GM12878 (cell line): ENCODE measurements around the gene CIPC. TPM values are rescaled to one million over a fixed set of nuclear protein-coding genes. Genes with fewer than 3 reads are reported as not detected.

ENCODE experiments used
- ATAC-seq: fragments of 200-7000 bp; cut with Tn5 transposase; 3 replicates; pipeline ENCODE4 v1.9.1; 2020; ENCODE audit warnings: mild to moderate bottlenecking, moderate library complexity
- BruUV-seq: library from RNA; stranded (reverse); fragments of 400-500 nt; replicated peaks from 2 replicates; lab custom pipeline; 2021; lab: Mats Ljungman, UMichigan
- CTCF ChIA-PET: fragments of 300-600 bp; sonication (Branson Sonifier 250); formaldehyde crosslinking; extraction: SDS; loops from one replicate; lab custom pipeline; 2021; ENCODE audit warnings: inconsistent platforms; lab: Yijun Ruan, JAX
- POLR2A ChIA-PET: fragments of 350-600 bp; formaldehyde crosslinking; extraction: SDS; loops from one replicate; lab custom pipeline; 2021; ENCODE audit warnings: inconsistent platforms; lab: Charles Lee
- RAD21 ChIA-PET: fragments of 300-600 bp; sonication (Branson Sonifier 250); formaldehyde crosslinking; loops from one replicate; lab custom pipeline; 2023; ENCODE audit warnings: antibody characterized with exemption; ENCODE audit not compliant: unreplicated experiment; lab: Charles Lee
- SMC1A ChIA-PET: fragments of 300-600 bp; sonication (Branson Sonifier 250); formaldehyde crosslinking; loops from one replicate; lab custom pipeline; 2023; ENCODE audit not compliant: unreplicated experiment, uncharacterized antibody; lab: Charles Lee
- DNase-seq: peaks from one replicate; pipeline ENCODE4 v3.0.0-alpha.2; 2011; ENCODE audit warnings: low read depth, low spot score
- FAIRE-seq: peaks from 3 replicates; lab custom pipeline; 2011; peaks lifted over from hg19 to GRCh38; lab: Jason Lieb, UNC
- H2AFZ ChIP-seq: 2 replicates; pipeline ENCODE4 v1.6.0; 2011; ENCODE audit warnings: low read depth, low read length, control low read depth; ENCODE audit not compliant: control insufficient read depth
- H3K27ac ChIP-seq: 2 replicates; pipeline ENCODE4 v1.5.1; 2011; ENCODE audit warnings: control low read depth; ENCODE audit not compliant: control insufficient read depth, insufficient read depth
- H3K27me3 ChIP-seq, 2 experiments: replicated peaks in 1 of 2; 2 replicates each; pipeline versions ENCODE4 v1.6.0 to v1.6.1; 2011; ENCODE audit warnings: low read length in 1 of 2; ENCODE audit not compliant: control insufficient read depth in 2 of 2, insufficient read depth in 2 of 2
- H3K36me3 ChIP-seq, 2 experiments: 2 replicates each; pipeline ENCODE4 v1.5.1; 2011; ENCODE audit warnings: low read length in 1 of 2; ENCODE audit not compliant: control insufficient read depth in 2 of 2, insufficient read depth in 2 of 2
- H3K4me1 ChIP-seq: 2 replicates; pipeline ENCODE4 v1.6.1; 2011; ENCODE audit warnings: mild to moderate bottlenecking, low read length, moderate library complexity, mixed read lengths; ENCODE audit not compliant: control insufficient read depth, insufficient read depth
- H3K4me2 ChIP-seq: 2 replicates; pipeline ENCODE4 v1.6.0; 2011; ENCODE audit warnings: control low read depth; ENCODE audit not compliant: control insufficient read depth, insufficient read depth
- H3K4me3 ChIP-seq: fragments of 200-600 bp; sonication (generic); 2 replicates; pipeline ENCODE4 v1.5.1; 2016
- H3K79me2 ChIP-seq: 2 replicates; pipeline ENCODE4 v1.6.0; 2011; ENCODE audit warnings: low read length; ENCODE audit not compliant: control insufficient read depth, insufficient read depth
- H3K9ac ChIP-seq: 2 replicates; pipeline ENCODE4 v1.8.0; 2011; ENCODE audit warnings: low read length, control low read depth, mixed read lengths; ENCODE audit not compliant: control insufficient read depth, insufficient read depth
- H3K9me3 ChIP-seq: replicated peaks from 3 replicates; pipeline ENCODE4 v1.5.1; 2011; ENCODE audit warnings: mild to moderate bottlenecking, low read length; ENCODE audit not compliant: control insufficient read depth, insufficient read depth
- H4K20me1 ChIP-seq: 2 replicates; pipeline ENCODE4 v1.6.0; 2011; ENCODE audit not compliant: control insufficient read depth, insufficient read depth
- CBX3 ChIP-seq: fragments of 200-600 bp; sonication (generic); IDR thresholded peaks from 2 replicates; pipeline ENCODE4 v1.6.1; 2016; ENCODE audit warnings: low read depth, borderline replicate concordance
- IKZF2 ChIP-seq, 2 experiments: fragments of 450-650 bp; IDR thresholded peaks; 2 replicates each; pipeline ENCODE4 v1.6.1; 2017; ENCODE audit warnings: mild to moderate bottlenecking in 2 of 2, moderate library complexity in 2 of 2
- PAX5 ChIP-seq: IDR thresholded peaks from 2 replicates; pipeline ENCODE4 v1.6.1; 2011; ENCODE audit warnings: low read depth, low read length, borderline replicate concordance
- POLR2AphosphoS5 ChIP-seq: IDR thresholded peaks from 2 replicates; pipeline ENCODE4 v1.6.1; 2011; ENCODE audit warnings: mild to moderate bottlenecking, low read length, inconsistent platforms
- SMARCA5 ChIP-seq: fragments of 450-650 bp; IDR thresholded peaks from 2 replicates; pipeline ENCODE4 v1.6.1; 2017; ENCODE audit warnings: mild to moderate bottlenecking
- SPI1 ChIP-seq: IDR thresholded peaks from 2 replicates; pipeline ENCODE4 v1.6.1; 2011; ENCODE audit warnings: low read depth, mild to moderate bottlenecking, low read length, moderate library complexity, borderline replicate concordance; ENCODE audit not compliant: insufficient read depth
- ZNF274 ChIP-seq: IDR thresholded peaks from one replicate; pipeline ENCODE4 v1.8.0; 2011; ENCODE audit not compliant: insufficient read length, insufficient read depth
- WGBS: methylation state at CpG from one replicate; pipeline ENCODE4 v1.1.6; 2016; ENCODE audit warnings: low lambda C conversion rate; ENCODE audit not compliant: insufficient replicate concordance, insufficient coverage; ENCODE audit errors: missing lambda C conversion rate; 5-methylcytosine and 5-hydroxymethylcytosine counted together
- in situ Hi-C: fragments of 300-500 bp; cut with MboI; formaldehyde crosslinking; loops from 9 replicates; pipeline ENCODE4 v1.14.3; 2018; ENCODE audit warnings: mixed read lengths
- intact Hi-C: fragments of 100-400 bp; cut with micrococcal nuclease; formaldehyde crosslinking; loops from one replicate; pipeline ENCODE4 v1.14.2; 2022; ENCODE audit not compliant: unreplicated experiment
- polyA plus RNA-seq, 11 experiments: library from polyadenylated mRNA; depleted of rRNA in 4 of 11; unstranded in 6 of 11; stranded (reverse) in 5 of 11; fragments of >200 nt; fragmentation: Nextera tagmentation in 4 of 11; fragmentation: Illumina TruSeq in 1 of 11; extraction: Ambion mirVana in 4 of 11; extraction: Trizol in 1 of 11; gene quantifications; 1 replicate in 1 of 11; 2 replicates in 10 of 11; pipeline versions ENCODE4 v1.2.1 to v1.2.3, GENCODE V29; 2011 to 2016; ENCODE audit warnings: inconsistent platforms in 2 of 11, missing spikeins in 2 of 11, low read depth in 1 of 11
- total RNA-seq, 4 experiments: library from RNA; depleted of rRNA in 3 of 4; stranded (reverse); fragments of >200 nt in 3 of 4; fragmentation: Illumina TruSeq in 1 of 4; extraction: Trizol in 1 of 4; gene quantifications; 2 replicates each; pipeline versions ENCODE4 v1.2.1 to v1.2.3, GENCODE V29; 2013 to 2021
- TF ChIP-seq, protein P1 (sequence below): fragments of 450-650 bp; IDR thresholded peaks from 2 replicates; pipeline ENCODE4 v1.6.1; 2017; ENCODE audit warnings: low read depth, mild to moderate bottlenecking, moderate library complexity

CIPC gene
- total and polyA plus RNA-seq, 10 of the 15 experiments (the other 5 are each of a cell fraction or from before 2014, with no cell fraction given), result 5.6 to 29.5 (median 16.5) TPM

DNA sequence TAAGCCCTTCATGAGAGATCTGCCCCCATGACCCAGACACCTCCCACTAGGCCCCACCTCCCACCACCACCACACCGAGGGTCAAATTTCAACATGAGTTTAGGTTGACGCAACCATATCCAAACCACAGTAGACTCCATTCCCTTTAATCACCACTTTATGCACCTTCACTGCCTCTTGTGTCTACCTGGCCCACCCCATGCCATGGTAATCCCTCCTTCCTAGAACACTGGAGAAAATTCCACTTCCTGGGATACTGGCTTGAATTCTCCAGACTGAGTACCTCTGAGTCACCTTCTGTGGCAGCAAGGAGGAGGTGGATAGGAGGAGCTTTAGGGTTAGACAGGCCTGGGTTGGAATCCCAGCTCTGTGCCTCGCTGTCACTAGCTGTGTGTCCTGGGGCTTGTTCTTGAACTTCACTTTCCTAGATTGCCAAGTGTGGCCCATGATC is 26.1 kb upstream of the CIPC start:
- CTCF ChIA-PET, result interaction anchor here (0.9 to 20.7 kb wide), 12 partner anchors 10 to 199 kb away, joined by 4 to 848 read pairs (median 24); no protein-coding TSS in a partner anchor
- Histone ChIP-seq H3K79me2 (no peaks in the 10 kb centered on the region), H3K27ac (no peak overlapping the region), H3K36me3 (no peaks in the 10 kb centered on the region), H2AFZ (no peak overlapping the region), H3K9ac (no peak overlapping the region), H3K4me3 (no peak overlapping the region), H3K27me3 (peaks cover 0 to 10% of the 10 kb centered on the region in 2 experiments; a peak in 2 of 4 replicates), H3K4me2 (no peak overlapping the region), H3K9me3 (no peaks in the 10 kb centered on the region; the same call in 2 of the 3 replicates), H3K4me1 (no peaks in the 10 kb centered on the region; the same call in 1 of the 2 replicates), H4K20me1 (no peaks in the 10 kb centered on the region)
- RAD21 ChIA-PET, result interaction anchor here (0.9 to 15.5 kb wide), 11 partner anchors 11 to 361 kb away, joined by 3 to 498 read pairs (median 4); partner anchors contain the start of gene CIPC
- WGBS, result 92% methylated on average over 3 of the region's 3 CpGs
- POLR2A ChIA-PET, result interaction anchor here (1.3 kb wide), 1 partner anchor 159 kb away, joined by 3 read pairs; no protein-coding TSS in a partner anchor
- in situ Hi-C loops, result no loop called here
- intact Hi-C loops, result loop anchor here (2.0 kb wide), 1 partner anchor 55 kb away; no protein-coding TSS in a partner anchor
- TF ChIP-seq PAX5 (no peak), ZNF274 (no peak), IKZF2 (IDR thresholded peaks at IDR 0.05) (no peak), SMARCA5 (no peak), SPI1 (no peak), POLR2AphosphoS5 (no peak), CBX3 (no peak)
- TF ChIP-seq, protein P1, sequence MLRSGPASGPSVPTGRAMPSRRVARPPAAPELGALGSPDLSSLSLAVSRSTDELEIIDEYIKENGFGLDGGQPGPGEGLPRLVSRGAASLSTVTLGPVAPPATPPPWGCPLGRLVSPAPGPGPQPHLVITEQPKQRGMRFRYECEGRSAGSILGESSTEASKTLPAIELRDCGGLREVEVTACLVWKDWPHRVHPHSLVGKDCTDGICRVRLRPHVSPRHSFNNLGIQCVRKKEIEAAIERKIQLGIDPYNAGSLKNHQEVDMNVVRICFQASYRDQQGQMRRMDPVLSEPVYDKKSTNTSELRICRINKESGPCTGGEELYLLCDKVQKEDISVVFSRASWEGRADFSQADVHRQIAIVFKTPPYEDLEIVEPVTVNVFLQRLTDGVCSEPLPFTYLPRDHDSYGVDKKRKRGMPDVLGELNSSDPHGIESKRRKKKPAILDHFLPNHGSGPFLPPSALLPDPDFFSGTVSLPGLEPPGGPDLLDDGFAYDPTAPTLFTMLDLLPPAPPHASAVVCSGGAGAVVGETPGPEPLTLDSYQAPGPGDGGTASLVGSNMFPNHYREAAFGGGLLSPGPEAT, result no peak
- no peak for FAIRE-seq
- BruUV-seq, result no TSS peak
- no peak for DNase-seq
- ATAC-seq, result no peak
- SMC1A ChIA-PET, result interaction anchor here (0.9 to 9.6 kb wide), 12 partner anchors 12 to 362 kb away, joined by 3 to 370 read pairs (median 37); no protein-coding TSS in a partner anchor
